Measurements from ENCODE around the gene SAP30L.
A peak's percentile ranks its signal among the peaks of the same experiment; 100 is the strongest.

SAP30L gene, protein sequence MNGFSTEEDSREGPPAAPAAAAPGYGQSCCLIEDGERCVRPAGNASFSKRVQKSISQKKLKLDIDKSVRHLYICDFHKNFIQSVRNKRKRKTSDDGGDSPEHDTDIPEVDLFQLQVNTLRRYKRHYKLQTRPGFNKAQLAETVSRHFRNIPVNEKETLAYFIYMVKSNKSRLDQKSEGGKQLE

DNA sequence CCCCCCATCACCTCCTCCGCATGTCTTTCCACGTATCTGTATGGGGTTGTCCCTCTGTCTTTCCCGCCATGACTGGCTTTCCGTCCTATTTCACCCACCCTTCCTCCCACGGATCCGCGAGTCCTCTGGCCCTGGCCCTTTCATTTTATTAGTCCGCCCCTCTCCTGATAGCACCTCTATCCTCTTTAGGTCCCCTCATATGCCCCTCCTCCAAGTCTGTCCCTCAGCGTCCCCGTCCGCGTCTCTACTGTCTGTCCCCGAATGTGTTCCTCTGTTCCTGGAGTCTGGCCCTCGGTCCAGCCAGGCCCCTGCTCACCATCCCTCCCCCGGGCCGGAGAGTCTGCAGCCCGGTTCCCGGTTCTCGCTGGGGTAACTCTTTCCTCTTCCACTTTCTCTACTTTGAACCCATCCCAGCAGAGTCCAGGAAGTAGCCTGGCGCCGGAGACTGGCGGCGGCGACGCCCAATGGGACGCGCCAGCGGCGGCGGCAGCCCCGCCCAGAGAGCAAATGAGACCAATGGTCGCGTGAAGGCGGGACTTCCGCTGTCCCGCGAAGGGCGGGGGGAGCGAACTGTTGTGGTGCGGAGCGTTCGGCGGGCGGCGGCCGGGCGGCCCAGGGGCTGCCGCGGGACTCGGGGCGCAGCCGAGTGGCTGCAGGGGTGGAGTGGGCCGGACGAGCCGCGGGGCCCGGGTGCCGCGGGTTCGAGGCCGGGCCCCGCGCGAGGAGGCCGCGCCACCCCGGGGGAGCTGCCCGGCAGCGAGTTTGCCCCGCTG, at the start of gene SAP30L:
Gene SAP30L (plus strand): TSS at position 576 of the 773 bp plus-strand sequence. CDS start 608 bp downstream, outside the sequence.
- peak; percentile 98 for DNase-seq

DNA sequence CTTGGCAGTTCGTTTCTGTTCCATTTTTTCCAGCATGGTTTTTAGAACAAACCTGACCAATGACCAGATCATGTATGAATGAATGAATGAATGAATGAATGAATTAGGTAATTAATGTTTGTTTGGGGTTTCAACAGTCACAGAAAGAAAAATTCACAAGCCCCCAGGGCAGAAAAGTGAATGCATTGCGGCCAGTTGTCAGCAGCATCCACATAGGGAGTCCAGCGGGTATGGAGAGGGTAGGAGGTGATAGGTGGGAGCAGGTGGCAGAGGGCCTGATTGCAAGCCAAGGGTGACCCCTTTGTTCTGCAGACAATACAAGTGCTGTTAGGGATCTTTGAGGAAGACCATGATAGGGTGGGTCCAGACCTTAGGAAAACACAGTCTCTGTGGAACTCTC, 49.7 kb upstream of the SAP30L start:
- DNase-seq: no peak

DNA sequence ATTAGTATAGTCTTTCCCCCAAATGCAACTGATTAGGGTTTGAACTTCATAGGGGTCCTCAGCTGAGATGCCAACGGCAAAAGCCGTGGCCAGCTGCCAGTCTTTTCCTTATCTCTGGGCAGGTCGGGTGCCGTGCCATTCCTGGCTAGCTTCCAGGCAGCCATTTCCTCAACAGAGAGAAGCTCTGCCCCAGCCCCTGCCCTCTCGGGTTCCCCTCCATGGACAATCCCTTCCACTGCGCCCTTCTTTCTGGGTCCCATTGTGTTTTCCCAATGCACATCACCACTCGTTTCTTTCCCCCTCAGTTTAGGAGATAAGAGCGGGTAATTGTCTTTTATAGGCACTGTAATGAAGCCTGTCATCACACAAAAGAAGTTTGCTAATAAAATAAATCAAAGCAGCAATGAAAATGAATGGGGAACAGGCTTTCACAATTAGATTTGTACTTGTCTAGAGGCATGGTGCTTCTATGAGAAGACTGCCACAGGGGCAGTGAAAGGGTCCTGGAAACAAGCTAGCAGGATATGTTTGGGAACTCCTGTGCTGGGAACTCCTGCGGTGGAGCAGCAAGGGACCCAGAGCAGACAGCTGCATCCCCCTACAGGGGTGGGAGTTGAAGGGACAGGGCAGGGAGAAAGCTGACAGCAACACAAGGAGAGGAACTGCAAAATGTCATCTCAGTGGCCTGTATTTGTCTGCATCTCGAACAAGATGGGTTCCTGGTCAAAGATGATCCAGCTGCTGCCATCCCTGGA, 48.0 kb upstream of the SAP30L start:
- DNase-seq: no peak

DNA sequence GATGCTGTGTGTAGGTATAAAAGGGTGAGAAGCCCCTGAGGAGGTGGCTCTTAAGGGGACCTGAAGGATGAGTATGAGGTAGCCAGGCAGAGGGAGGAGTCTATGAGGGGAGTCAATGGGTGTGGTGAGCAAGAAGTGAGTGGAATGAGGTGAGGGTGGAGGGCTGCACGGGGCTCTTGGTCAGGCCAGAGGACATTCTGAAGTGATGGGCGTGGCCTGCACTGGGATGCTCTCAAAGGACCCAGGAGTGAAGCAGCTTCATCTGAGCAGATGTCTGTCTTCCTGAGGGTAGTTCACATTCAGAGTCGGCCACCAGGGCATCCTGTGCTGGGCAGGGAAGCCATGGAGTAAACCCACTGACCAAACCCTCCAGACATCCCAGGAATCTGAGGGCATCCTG, 45.1 kb upstream of the SAP30L start:
- no peak for DNase-seq

DNA sequence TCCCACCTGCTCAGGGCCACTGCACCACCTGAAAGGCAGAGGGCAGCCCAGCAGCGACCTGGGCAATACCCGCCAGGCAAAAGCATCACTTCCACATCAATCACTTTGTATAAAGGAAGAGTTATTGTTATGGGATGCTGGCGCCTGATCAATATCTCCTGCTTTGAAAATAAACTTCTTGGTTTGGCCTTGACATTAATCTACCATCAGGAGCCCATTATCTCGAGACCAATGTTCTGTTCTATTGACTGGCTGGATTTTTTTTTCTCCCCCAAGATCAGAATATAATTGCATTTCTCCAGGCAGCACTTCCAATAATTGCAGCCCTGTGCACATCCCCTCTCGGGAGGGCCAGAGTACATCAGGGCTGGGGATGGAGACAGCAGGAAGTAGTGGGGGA, 44.4 kb upstream of the SAP30L start:
- DNase-seq: no peak

DNA sequence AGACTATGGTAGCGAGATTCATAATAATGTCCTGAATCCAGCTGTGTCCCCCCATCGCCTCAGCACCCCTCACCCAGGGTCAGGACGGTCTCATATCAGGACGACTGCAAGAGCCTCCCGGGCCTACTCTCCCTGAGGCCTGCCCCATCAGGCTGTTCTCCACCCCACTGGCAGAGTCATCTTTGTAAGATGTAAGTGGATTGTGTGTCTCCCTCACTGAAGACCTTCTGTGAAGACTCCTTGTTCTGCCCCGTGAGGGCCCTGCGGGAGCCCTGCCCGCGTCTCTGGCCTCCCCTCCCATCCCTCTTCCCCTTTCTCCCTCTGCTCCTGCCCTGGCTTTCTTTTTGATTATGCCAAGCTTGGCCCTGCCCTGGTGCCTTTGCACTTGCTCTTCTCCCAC, 43.9 kb upstream of the SAP30L start:
- no peak for DNase-seq

DNA sequence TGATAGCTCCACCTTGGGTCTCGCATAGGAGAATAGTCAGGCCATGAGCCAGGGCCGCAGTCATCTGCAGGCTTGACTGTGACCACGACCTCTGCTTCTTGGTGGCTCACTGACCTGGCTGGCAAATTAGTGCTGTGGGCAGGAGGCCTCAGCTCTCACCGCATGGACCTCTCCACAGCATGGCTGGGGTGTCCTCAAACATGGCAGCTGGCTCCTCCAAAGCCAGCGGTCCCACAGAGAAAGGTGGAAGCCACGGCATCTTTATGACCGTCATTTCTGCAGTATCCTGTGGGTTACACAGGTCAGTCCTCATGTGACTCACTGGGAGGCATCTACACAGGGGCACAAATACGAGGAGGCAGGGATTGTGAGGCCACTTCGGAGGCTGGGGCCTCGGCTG, 43.2 kb upstream of the SAP30L start:
- DNase-seq: no peak

DNA sequence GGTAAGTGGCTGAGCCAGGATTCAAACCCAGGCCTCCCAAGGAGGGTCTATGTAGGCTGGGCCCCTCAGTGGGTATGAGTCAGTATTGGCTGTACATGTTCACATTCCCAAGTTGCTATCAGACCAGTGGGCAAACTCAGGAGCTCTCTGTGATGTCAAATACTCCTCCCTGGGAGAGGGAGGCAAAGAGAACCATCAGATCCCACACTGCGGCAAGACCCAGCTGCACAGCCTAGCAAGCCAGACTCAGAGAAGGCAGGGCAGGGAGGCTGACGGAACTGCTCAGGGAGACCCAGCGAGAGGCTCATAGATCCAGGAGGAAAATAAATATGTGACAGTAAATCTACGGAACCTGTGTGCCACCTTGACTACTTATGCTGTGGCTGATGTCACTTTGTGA, 42.6 kb upstream of the SAP30L start:
- DNase-seq: no peak

DNA sequence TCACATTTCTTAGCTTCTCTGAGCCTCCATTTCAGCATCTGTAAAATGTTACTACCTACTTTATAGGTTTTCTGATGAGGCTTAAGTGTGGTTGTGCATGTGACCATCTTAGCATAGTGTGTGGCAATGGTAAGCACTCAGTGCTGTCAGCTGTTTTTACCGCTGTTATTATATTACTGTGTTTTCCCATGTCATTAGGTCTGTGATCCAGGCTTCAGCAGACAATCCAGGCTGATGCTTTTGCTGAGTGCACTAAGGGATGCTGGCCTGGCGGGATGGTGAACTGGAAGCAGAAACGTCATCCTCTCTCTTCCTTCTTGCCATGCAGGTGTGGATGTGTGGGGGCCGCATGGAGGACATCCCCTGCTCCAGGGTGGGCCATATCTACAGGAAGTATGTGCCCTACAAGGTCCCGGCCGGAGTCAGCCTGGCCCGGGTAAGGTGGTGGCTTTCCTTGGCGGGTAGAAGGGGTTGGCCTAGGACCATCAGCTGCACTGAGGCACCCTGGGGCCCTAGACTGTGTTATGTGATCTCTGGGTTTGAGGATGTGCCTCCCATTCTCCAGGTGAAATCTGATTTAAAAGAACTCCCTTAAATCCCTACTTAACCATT, 41.9 kb upstream of the SAP30L start:
- no peak for DNase-seq

DNA sequence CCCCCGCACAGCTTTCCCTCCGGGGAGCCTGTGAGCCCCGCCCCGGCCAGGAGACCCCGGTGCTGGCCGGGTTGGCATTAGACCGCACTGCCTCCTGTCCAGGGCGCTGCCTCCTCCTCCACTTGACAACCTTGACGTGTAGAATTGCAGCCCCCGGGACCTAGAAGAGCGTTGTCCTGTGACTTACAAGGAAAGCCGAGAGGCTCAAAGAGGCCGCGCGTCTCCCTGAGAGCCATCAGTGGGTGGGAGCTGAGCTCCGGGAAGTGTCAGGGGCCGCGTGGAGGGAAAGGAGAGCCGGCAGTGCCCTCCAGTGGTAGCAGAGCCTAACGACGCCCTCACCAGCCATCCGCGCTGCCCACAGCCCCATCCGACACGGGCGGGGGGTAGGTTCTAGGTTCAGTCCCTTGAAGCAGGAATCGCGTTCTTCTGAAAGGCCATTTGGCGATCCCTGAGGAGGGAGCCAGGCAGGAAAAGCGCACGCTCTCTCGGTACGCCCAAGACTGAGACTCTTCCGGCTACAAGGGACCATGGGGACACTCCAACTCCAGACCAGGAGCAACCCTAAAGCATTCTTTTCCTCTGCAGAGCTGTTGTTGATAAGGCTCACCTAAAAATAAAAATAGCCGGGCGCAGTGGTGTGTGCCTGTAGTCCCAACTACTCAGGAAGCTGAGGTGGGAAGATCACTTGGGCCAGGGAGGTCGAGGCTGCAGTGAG, 40.6 kb upstream of the SAP30L start:
- DNase-seq: peak; percentile 77 to 89 (median 84)

DNA sequence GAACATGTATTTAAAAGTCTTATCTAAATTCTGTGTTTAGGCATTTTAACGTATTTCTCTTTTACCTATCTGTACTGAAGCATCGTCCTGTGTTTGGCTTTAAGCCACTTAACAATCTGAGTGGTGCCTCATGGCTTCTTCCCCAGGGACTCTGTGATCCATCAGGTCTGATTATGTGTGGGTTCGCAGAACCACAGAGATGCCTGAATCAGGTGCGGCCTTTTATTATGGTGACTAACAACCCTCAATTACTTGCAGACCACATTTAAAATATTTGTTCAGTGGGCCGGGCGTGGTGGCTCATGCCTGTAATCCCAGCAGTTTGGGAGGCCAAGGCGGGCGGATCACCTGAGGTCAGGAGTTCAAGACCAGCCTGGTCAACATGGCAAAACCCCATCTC, 39.6 kb upstream of the SAP30L start:
- no peak for DNase-seq

DNA sequence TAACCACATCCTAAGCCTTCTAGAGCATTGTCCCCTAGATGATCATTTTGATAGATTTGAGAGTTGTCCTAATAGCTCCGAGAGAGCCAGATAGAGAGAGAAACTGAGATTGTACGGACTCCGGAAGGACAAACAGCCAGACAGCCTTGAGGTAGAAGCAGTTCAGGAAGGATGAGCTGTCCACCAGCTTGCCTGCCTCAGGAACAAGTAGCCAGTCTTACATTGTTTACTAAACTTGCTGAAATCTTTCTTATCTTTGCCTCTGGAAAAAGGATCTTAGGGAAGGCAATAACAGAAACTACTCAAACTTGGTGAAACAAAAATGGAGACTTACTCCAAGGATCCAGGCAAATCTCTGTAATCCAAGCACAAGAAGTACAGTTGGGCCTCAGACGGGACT, 39.0 kb upstream of the SAP30L start:
- no peak for DNase-seq

DNA sequence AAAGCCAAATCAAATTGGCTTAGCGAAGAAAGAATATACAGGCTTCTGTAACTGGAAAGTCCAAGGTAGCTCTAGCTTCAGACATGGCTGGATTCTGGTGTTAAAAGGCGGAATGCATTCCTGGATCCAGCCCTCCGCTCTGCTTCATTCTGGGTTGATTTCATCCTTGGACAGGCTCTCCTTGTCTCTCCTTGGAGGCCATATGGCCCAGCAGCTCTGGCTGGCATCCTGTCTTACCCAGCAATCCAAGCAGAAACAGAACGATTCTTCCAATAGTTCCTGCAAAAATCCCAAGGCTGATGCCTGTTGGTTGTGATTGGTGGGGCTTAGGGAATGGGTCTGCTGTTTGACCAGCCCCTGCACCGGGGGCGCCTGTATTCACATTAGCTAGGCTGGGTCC, 37.0 kb upstream of the SAP30L start:
- DNase-seq: no peak

DNA sequence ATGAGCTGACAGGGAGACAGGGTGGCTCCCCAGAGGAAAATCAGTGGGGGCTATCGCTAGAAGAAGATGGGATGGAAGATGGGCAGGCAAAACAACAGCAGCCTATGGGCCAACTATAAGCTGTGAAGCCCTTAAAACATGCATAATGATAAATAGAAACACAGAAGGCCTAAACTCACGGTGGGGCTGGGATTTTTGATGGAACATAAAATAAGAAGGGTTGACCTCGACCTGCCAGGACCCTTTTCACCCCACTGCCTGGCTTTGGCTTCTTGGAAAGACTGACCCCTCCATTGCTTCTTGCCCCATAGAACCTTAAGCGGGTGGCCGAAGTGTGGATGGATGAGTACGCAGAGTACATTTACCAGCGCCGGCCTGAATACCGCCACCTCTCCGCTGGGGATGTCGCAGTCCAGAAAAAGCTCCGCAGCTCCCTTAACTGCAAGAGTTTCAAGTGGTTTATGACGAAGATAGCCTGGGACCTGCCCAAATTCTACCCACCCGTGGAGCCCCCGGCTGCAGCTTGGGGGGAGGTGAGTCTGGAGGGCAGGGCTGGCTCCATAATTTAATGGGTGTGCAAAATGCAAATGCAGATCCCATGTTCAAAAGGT, 36.5 kb upstream of the SAP30L start:
- no peak for DNase-seq

DNA sequence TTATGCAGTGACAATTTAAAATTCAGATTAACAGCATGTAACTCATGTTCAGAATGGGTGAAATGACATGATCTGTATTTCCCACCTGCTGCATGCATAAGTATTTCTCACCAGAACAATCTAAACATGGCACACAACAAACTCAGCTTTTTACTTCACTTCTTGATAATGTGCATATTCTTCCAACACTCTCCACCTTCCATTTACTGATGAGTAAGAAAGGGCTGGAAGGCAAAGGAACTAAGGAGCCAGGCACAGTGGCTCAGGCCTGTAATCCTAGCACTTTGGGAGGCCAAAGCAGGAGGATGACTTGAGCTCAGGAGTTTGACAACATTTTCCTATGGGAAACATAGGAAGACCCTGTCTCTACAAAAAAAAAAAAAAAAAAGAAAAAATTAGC, 35.8 kb upstream of the SAP30L start:
- no peak for DNase-seq

DNA sequence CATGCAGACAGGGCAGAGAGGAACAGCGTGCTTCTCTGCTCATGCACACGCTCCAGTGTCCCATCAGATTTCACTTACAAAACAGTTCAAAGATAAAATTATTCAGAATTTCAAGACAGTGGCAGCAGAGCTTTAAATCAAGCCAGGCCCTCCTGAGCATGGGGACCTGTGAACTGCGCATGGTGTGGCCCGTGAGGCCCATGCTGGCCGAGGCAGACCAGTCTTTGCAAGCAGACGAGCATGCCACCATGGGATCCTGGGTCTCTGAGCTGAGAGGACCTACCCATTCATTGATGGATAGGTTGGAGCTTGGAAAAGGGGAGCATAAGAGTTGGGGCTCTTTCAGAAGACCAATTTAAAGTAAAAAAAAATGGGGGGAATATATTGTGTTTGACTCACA, 35.0 kb upstream of the SAP30L start:
- no peak for DNase-seq

DNA sequence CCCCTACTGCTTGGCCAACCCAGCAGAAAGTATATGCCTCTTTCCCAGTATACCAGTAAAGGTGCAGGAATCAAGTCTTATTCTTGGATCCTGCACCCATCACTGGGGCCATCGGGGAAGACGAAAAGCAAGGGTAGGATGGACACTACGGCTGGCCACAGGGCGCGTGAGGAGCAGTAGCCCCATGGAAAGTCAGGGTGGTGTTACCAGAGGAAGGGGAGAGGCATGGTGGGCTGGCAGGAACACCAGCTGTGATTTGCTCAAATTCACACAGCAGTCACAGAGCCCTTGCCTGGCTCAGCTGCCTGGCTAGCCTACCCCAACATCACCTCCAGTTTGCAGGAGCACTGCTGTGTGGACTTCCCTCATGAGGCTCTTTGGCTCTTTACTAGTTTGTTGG, 34.5 kb upstream of the SAP30L start:
- DNase-seq: no peak

DNA sequence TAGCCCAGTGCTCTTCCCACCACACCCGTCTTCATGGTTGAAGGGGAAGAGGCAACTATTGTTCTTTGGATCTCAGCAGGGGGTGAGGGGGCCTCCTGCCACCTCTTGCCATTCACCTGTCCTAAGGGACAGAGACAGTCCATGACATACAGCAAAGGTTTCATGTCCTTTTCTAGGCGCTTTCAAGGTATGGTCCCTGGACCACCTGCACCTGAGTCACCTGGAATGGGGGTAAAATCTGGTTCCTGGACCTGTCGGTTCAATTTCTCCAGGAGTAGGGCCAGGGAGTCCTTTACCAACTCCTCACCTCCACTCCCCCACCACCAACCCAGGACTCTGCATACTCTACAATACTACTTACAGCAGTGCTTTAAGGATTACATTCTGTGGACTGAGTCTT, 33.5 kb upstream of the SAP30L start:
- no peak for DNase-seq

DNA sequence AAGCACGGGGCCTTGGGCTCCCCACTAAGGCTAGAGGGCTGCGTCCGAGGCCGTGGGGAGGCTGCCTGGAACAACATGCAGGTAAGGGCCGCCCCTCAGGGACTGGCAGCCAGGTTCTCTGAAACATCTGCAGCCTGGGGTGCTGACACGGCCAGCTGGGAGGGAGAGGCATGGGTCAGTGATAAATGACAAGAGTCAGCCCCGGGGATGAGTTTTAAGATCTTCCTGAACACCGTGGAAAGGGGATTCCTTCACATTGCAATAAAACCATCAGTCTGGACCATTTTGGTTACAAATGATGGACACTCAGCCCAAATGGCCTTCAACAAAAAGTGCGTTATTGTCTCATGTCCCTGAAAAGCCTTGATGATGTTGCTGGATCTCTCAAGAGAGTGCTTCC, 32.9 kb upstream of the SAP30L start:
- no peak for DNase-seq

DNA sequence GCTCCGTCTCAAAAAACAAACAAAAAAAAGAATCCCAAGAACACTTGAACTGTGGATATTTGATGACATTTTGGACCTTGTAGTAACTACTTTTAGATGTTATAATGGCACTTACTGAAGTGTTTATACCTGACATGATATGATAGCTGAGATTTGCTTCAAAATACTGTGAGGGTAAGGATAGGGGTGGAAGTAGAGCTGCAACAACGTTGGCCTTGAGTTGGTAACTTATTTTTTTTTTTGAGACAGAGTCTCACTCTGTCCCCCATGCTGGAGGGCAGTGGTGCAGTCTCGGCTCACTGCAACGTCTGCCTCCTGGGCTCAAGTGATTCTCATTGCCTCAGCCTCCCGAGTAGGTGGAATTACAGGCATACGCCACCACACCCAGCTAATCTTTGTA, 30.7 kb upstream of the SAP30L start:
- DNase-seq: no peak

DNA sequence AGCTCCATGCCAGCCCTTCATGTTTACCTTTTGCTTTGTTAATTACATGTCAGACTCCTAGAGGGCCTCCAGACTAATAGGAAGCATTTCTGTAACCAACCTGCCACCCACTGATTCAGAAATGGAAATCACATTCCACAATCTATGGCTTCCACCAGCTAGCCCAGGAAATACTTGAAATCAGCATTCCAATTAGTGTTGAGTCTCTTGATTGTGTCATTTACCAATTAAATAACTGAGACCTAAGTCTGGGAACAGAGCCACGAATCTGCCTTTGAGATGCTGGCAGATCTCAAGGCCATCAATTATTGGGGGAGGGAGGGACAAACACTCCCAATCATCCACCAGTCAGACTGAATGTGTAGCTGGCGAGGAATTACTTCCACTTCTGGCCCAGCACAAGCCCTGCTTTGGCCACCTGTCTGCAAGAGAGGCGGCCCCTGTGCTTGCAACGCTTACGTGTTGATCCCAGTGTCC, 27.4 kb upstream of the SAP30L start:
- DNase-seq: no peak

DNA sequence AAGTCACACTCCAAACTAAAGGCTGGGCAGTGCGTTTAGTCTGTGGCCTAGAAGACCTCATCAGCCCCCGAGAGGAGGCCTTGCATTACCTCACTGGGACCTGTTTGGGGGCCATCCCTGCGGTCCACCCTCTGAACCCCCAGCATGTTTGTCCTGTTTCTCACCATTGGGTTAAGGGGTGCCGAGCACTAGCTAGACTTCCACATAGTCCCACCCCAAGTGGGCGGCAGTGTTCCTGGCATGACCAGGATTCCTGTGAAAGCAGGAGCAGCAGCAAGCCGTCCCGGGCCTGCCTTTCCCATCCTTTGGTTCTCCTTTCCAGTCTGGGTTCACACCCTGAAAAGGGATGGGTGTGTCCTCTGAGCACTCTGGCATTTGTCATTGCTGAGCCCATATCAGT, 26.6 kb upstream of the SAP30L start:
- DNase-seq: no peak

Data from suppressor macrophage treated with lipopolysaccharide for 1 hour (primary cell).